ENCODE measurements around the gene WRAP73.

Gene WRAP73

GRCh38 chr1:3618531-3618880, 31.4 kb downstream of the WRAP73 start:
- H3K9ac ChIP-seq (ENCODE audit: low read length) = peak overlapping the region; percentile 18
- DNase-seq = no peak
- H3K36me3 ChIP-seq (ENCODE audit: control insufficient read depth in 1 of 2, insufficient read depth in 2 of 2, low read depth in 1 of 2, low read length in 2 of 2) = peaks cover 2 to 5% of the 10 kb centered on the region in 2 experiments
- whole genome bisulfite sequencing = 90% methylated on average over 9 of the region's 9 CpGs
- no peak overlapping the region for H3K4me3 ChIP-seq (ENCODE audit: insufficient read depth in 1 of 2, low read depth in 1 of 2, low read length in 2 of 2)
- no peak overlapping the region for H3K14ac ChIP-seq (ENCODE audit: low read length in 2 of 2)
- H4K8ac ChIP-seq (ENCODE audit: low read length) = no peak overlapping the region
- no peak overlapping the region for H3K18ac ChIP-seq (ENCODE audit: low read depth in 1 of 2, low read length in 2 of 2)
- no peak overlapping the region for H4K91ac ChIP-seq (ENCODE audit: low read length)
- H3K79me1 ChIP-seq (replicated peaks; ENCODE audit: low read length, poor library complexity, severe bottlenecking) = peaks cover 7% of the 10 kb centered on the region
- H3K27ac ChIP-seq (ENCODE audit: low read length, poor library complexity, severe bottlenecking) = no peak overlapping the region
- H2BK5ac ChIP-seq (ENCODE audit: low read depth, low read length, poor library complexity, severe bottlenecking) = no peak overlapping the region
- H3K23ac ChIP-seq (ENCODE audit: low read length in 2 of 2) = no peak overlapping the region
- no peak overlapping the region for H3K4ac ChIP-seq (ENCODE audit: low read depth in 1 of 2, low read length in 2 of 2)
- peaks cover 38 to 48% of the 10 kb centered on the region in 2 experiments for H3K27me3 ChIP-seq (ENCODE audit: control insufficient read depth in 1 of 2, insufficient read depth in 1 of 2, low read length in 2 of 2)
- no peak overlapping the region for H2AK5ac ChIP-seq (ENCODE audit: low read length, severe bottlenecking)
- H3K4me2 ChIP-seq (ENCODE audit: low read length, poor library complexity, severe bottlenecking) = no peak overlapping the region
- H2BK12ac ChIP-seq (ENCODE audit: low read length in 2 of 2) = peak overlapping the region in 1 of 2 experiments; percentile 19
- H2AFZ ChIP-seq (ENCODE audit: low read depth, low read length) = no peak overlapping the region
- H2BK15ac ChIP-seq (ENCODE audit: low read depth, poor library complexity, severe bottlenecking) = no peak overlapping the region
- no peak overlapping the region for H2BK120ac ChIP-seq (ENCODE audit: low read depth, low read length)
- peaks cover 19% of the 10 kb centered on the region for H3K4me1 ChIP-seq (ENCODE audit: control insufficient read depth, insufficient read depth, low read depth, low read length)
- H3K9me3 ChIP-seq (ENCODE audit: control insufficient read depth, low read length) = no peaks in the 10 kb centered on the region

- Histone ChIP-seq H2BK12ac (ENCODE audit: low read length in 2 of 2) (no peak overlapping the region), H3K9ac (ENCODE audit: low read length) (no peak overlapping the region), H3K36me3 (ENCODE audit: control insufficient read depth in 1 of 2, insufficient read depth in 2 of 2, low read depth in 1 of 2, low read length in 2 of 2) (peaks cover 2 to 5% of the 10 kb centered on the region in 2 experiments), H3K23ac (ENCODE audit: low read length in 2 of 2) (no peak overlapping the region), H3K4me3 (ENCODE audit: insufficient read depth in 1 of 2, low read depth in 1 of 2, low read length in 2 of 2) (no peak overlapping the region), H3K18ac (ENCODE audit: low read depth in 1 of 2, low read length in 2 of 2) (no peak overlapping the region), H3K4me1 (ENCODE audit: control insufficient read depth, insufficient read depth, low read depth, low read length) (peaks cover 19% of the 10 kb centered on the region), H3K9me3 (ENCODE audit: control insufficient read depth, low read length) (no peaks in the 10 kb centered on the region), H3K79me1 (replicated peaks; ENCODE audit: low read length, poor library complexity, severe bottlenecking) (peaks cover 2% of the 10 kb centered on the region), H3K14ac (ENCODE audit: low read length in 2 of 2) (no peak overlapping the region), H3K27ac (ENCODE audit: low read length, poor library complexity, severe bottlenecking) (no peak overlapping the region), H2BK5ac (ENCODE audit: low read depth, low read length, poor library complexity, severe bottlenecking) (no peak overlapping the region), H4K91ac (ENCODE audit: low read length) (no peak overlapping the region), H2AK5ac (ENCODE audit: low read length, severe bottlenecking) (no peak overlapping the region), H2BK15ac (ENCODE audit: low read depth, poor library complexity, severe bottlenecking) (no peak overlapping the region), H3K27me3 (ENCODE audit: control insufficient read depth in 1 of 2, insufficient read depth in 1 of 2, low read length in 2 of 2) (peaks cover 44 to 50% of the 10 kb centered on the region in 2 experiments), H4K8ac (ENCODE audit: low read length) (no peak overlapping the region), H2AFZ (ENCODE audit: low read depth, low read length) (no peak overlapping the region), H3K4ac (ENCODE audit: low read depth in 1 of 2, low read length in 2 of 2) (no peak overlapping the region), H2BK120ac (ENCODE audit: low read depth, low read length) (no peak overlapping the region), H3K4me2 (ENCODE audit: low read length, poor library complexity, severe bottlenecking) (no peak overlapping the region)
- 83% methylated on average over 17 of the region's 18 CpGs for WGBS
- no peak for DNase-seq
These were observed 32.0 kb downstream of the WRAP73 start for GRCh38 chr1:3617806-3618345.

GRCh38 chr1:3616861-3617260, 33.0 kb downstream of the WRAP73 start:
- Histone ChIP-seq H3K23ac (ENCODE audit: low read length in 2 of 2) (no peak overlapping the region), H2AFZ (ENCODE audit: low read depth, low read length) (no peak overlapping the region)
- DNase-seq = no peak

DNA sequence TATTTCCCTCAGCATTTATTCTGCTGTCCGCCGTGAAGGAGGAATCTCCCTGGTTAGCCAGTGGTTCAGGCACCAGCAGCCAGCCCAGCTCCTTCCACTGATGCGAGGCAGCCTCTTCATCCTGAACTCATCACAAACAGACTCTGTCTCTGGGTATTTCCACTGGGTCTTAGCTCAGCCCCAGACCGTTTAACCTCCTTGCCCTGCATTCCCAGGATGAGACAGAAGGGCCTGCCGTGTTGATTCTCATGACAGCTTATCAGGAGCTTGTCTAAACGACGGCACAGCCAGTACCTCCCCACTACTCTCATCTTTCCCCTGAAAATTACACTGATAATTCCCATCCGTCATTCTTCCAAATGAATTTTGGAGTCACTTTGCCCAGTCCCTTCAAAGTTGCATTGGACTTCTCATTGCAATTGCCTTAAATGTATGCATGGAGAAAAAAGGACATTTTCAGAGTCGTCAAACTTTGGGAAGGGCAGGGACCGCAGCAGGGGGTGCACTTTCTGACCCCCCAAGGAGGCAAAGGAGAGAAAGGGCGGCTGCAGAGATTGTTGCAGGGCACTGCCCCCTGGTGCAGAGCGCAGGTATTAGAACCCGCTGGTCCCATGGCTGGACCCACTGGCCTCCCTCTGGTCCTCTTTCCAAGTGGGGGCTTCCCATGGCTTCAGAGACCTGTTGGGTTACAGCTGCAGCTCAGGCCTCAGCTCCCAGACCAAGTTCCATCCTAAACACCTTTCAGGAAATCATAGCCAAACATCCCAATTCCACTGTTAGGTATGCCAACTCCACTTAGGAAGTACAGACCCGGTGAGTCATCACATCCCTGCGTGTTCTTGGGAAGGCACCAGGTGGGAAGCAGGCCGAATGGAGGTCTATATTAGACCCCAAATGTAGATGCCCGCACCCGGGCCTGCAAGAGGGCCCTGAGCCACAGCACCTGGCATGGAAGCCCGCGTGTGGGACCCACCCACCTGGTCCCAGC, 34.9 kb downstream of the WRAP73 start:
- H3K9me3 ChIP-seq (ENCODE audit: control insufficient read depth, low read length) = no peaks in the 10 kb centered on the region
- no peak overlapping the region for H3K4me2 ChIP-seq (ENCODE audit: low read length, poor library complexity, severe bottlenecking)
- peak; percentile 14 for DNase-seq
- no peak overlapping the region for H2BK120ac ChIP-seq (ENCODE audit: low read depth, low read length)
- no peak overlapping the region for H3K23ac ChIP-seq (ENCODE audit: low read length in 2 of 2)
- H2BK5ac ChIP-seq (ENCODE audit: low read depth, low read length, poor library complexity, severe bottlenecking) = no peak overlapping the region
- H3K27ac ChIP-seq (ENCODE audit: low read length, poor library complexity, severe bottlenecking) = no peak overlapping the region
- H3K18ac ChIP-seq (ENCODE audit: low read depth in 1 of 2, low read length in 2 of 2) = no peak overlapping the region
- H2AK5ac ChIP-seq (ENCODE audit: low read length, severe bottlenecking) = no peak overlapping the region
- peaks cover 65 to 69% of the 10 kb centered on the region in 2 experiments for H3K27me3 ChIP-seq (ENCODE audit: control insufficient read depth in 1 of 2, insufficient read depth in 1 of 2, low read length in 2 of 2)
- no peak overlapping the region for H2AFZ ChIP-seq (ENCODE audit: low read depth, low read length)
- H2BK15ac ChIP-seq (ENCODE audit: low read depth, poor library complexity, severe bottlenecking) = no peak overlapping the region
- peaks cover 30% of the 10 kb centered on the region for H3K4me1 ChIP-seq (ENCODE audit: control insufficient read depth, insufficient read depth, low read depth, low read length)
- WGBS = 54% methylated on average over 20 of the region's 20 CpGs
- no peak overlapping the region for H3K14ac ChIP-seq (ENCODE audit: low read length in 2 of 2)
- no peak overlapping the region for H3K4me3 ChIP-seq (ENCODE audit: insufficient read depth in 1 of 2, low read depth in 1 of 2, low read length in 2 of 2)
- no peak overlapping the region for H3K9ac ChIP-seq (ENCODE audit: low read length)
- H3K4ac ChIP-seq (ENCODE audit: low read depth in 1 of 2, low read length in 2 of 2) = no peak overlapping the region
- no peak overlapping the region for H2BK12ac ChIP-seq (ENCODE audit: low read length in 2 of 2)
- no peak overlapping the region for H4K91ac ChIP-seq (ENCODE audit: low read length)
- no peak overlapping the region for H4K8ac ChIP-seq (ENCODE audit: low read length)
- no peaks in the 10 kb centered on the region for H3K36me3 ChIP-seq (ENCODE audit: control insufficient read depth in 1 of 2, insufficient read depth in 2 of 2, low read depth in 1 of 2, low read length in 2 of 2)
- H3K79me1 ChIP-seq (replicated peaks; ENCODE audit: low read length, poor library complexity, severe bottlenecking) = no peaks in the 10 kb centered on the region

More at GRCh38 chr1:3616861-3617260, 33.0 kb downstream of the WRAP73 start:
- Histone ChIP-seq H3K9me3 (ENCODE audit: control insufficient read depth, low read length) (no peaks in the 10 kb centered on the region), H4K8ac (ENCODE audit: low read length) (no peak overlapping the region), H3K4ac (ENCODE audit: low read depth in 1 of 2, low read length in 2 of 2) (no peak overlapping the region), H2BK15ac (ENCODE audit: low read depth, poor library complexity, severe bottlenecking) (no peak overlapping the region), H2BK12ac (ENCODE audit: low read length in 2 of 2) (no peak overlapping the region), H3K27ac (ENCODE audit: low read length, poor library complexity, severe bottlenecking) (no peak overlapping the region), H3K36me3 (ENCODE audit: control insufficient read depth in 1 of 2, insufficient read depth in 2 of 2, low read depth in 1 of 2, low read length in 2 of 2) (no peaks in the 10 kb centered on the region), H4K91ac (ENCODE audit: low read length) (no peak overlapping the region), H3K27me3 (ENCODE audit: control insufficient read depth in 1 of 2, insufficient read depth in 1 of 2, low read length in 2 of 2) (peaks cover 54 to 60% of the 10 kb centered on the region in 2 experiments), H3K4me1 (ENCODE audit: control insufficient read depth, insufficient read depth, low read depth, low read length) (peaks cover 20% of the 10 kb centered on the region), H3K4me2 (ENCODE audit: low read length, poor library complexity, severe bottlenecking) (no peak overlapping the region), H2BK5ac (ENCODE audit: low read depth, low read length, poor library complexity, severe bottlenecking) (no peak overlapping the region), H3K14ac (ENCODE audit: low read length in 2 of 2) (no peak overlapping the region), H3K79me1 (replicated peaks; ENCODE audit: low read length, poor library complexity, severe bottlenecking) (no peaks in the 10 kb centered on the region), H2AK5ac (ENCODE audit: low read length, severe bottlenecking) (no peak overlapping the region), H3K18ac (ENCODE audit: low read depth in 1 of 2, low read length in 2 of 2) (no peak overlapping the region), H3K9ac (ENCODE audit: low read length) (no peak overlapping the region), H2BK120ac (ENCODE audit: low read depth, low read length) (no peak overlapping the region), H3K4me3 (ENCODE audit: insufficient read depth in 1 of 2, low read depth in 1 of 2, low read length in 2 of 2) (no peak overlapping the region)
- 83% methylated on average over 5 of the region's 9 CpGs for WGBS

All from mesenchymal stem cell (in vitro differentiated cells and primary cell).